IPS-18a (cell line): ENCODE measurements around the gene ARHGEF12.
A peak's percentile ranks its signal among the peaks of the same experiment; 100 is the strongest.

Experiments
- H3K27ac ChIP-seq: one replicate; pipeline ENCODE4 v1.5.1; 2013; ENCODE audit warnings: low read length
- H3K27me3 ChIP-seq: one replicate; pipeline ENCODE4 v1.6.1; 2013; ENCODE audit warnings: mild to moderate bottlenecking, low read length; ENCODE audit not compliant: control insufficient read depth, insufficient read depth
- H3K36me3 ChIP-seq: one replicate; pipeline ENCODE4 v1.6.1; 2013; ENCODE audit warnings: low read depth, low read length; ENCODE audit not compliant: control insufficient read depth
- H3K4me1 ChIP-seq: one replicate; pipeline ENCODE4 v1.6.1; 2013; ENCODE audit warnings: low read depth, low read length; ENCODE audit not compliant: control insufficient read depth
- H3K4me3 ChIP-seq: one replicate; pipeline ENCODE4 v1.5.1; 2013; ENCODE audit warnings: low read length
- H3K9ac ChIP-seq: one replicate; pipeline ENCODE4 v1.6.1; 2013; ENCODE audit warnings: mild to moderate bottlenecking, low read length, moderate library complexity
- H3K9me3 ChIP-seq: one replicate; pipeline ENCODE4 v1.6.1; 2013; ENCODE audit warnings: low read depth, low read length; ENCODE audit not compliant: control insufficient read depth

Gene ARHGEF12

GRCh38 chr11:120326228-120326627 lies 10.0 kb upstream of the ARHGEF12 start:
- H3K36me3 ChIP-seq: peaks cover 9% of the 10 kb centered on the region
- H3K9ac ChIP-seq: peak overlapping the region; percentile 49
- H3K27me3 ChIP-seq: peaks cover 18% of the 10 kb centered on the region
- H3K9me3 ChIP-seq: no peaks in the 10 kb centered on the region
- H3K4me1 ChIP-seq: peaks cover 7% of the 10 kb centered on the region
- H3K4me3 ChIP-seq: peak overlapping the region; percentile 63
- H3K27ac ChIP-seq: no peak overlapping the region

DNA sequence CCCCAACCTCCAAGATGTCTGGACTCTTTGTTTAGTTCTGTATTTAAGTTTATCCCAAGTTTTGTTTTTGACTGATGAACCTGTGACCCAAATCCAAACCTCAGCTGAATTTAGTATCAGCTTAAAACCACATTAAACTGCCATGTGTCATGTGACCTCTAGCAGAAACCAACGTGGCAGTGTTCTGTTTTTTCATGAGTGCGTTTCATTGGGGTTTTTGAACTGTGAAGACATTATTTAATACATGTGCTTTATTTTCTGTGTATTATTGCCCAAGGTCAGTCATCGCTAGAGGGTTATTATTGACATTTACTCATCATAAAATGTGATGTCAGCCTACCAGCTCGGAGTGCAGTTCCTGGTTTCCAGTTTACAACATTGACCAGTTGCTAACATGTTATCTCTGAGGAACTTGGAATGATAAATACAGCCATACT lies 9.3 kb upstream of the ARHGEF12 start:
- Histone ChIP-seq H3K4me3 (no peak overlapping the region), H3K27me3 (peaks cover 18% of the 10 kb centered on the region), H3K4me1 (peaks cover 7% of the 10 kb centered on the region), H3K36me3 (peaks cover 9% of the 10 kb centered on the region), H3K9me3 (no peaks in the 10 kb centered on the region), H3K9ac (no peak overlapping the region), H3K27ac (no peak overlapping the region)

GRCh38 chr11:120327311-120327710 lies 8.9 kb upstream of the ARHGEF12 start:
- H3K9ac ChIP-seq: no peak overlapping the region
- H3K36me3 ChIP-seq: peaks cover 9% of the 10 kb centered on the region
- peaks cover 18% of the 10 kb centered on the region for H3K27me3 ChIP-seq
- no peaks in the 10 kb centered on the region for H3K9me3 ChIP-seq
- H3K4me1 ChIP-seq: peaks cover 7% of the 10 kb centered on the region
- H3K4me3 ChIP-seq: no peak overlapping the region
- no peak overlapping the region for H3K27ac ChIP-seq

DNA sequence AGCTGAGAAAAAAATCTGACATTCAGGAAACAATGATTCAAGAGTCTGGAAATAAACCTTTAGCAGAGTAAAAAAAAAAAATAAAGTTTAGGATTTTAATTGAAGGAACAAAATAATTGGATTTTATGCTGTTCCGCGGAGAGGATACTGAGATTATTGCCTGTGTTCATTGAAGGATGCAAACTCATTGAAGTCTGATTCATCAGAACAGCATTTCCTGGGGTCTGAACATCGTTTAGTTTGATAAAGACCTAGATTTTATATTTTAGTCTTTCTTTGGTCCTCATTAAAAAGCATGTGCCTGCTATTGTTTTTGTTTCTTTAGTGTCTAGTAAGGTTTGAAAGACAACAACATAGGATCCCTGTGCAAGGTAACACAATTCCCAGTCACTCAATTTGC lies 6.7 kb upstream of the ARHGEF12 start:
- H3K27ac ChIP-seq: no peak overlapping the region
- H3K27me3 ChIP-seq: peaks cover 10% of the 10 kb centered on the region
- H3K4me1 ChIP-seq: peaks cover 7% of the 10 kb centered on the region
- no peak overlapping the region for H3K4me3 ChIP-seq
- H3K9me3 ChIP-seq: no peaks in the 10 kb centered on the region
- H3K36me3 ChIP-seq: peaks cover 9% of the 10 kb centered on the region
- H3K9ac ChIP-seq: no peak overlapping the region

- Histone ChIP-seq H3K9ac (no peak overlapping the region), H3K36me3 (peaks cover 9% of the 10 kb centered on the region), H3K9me3 (no peaks in the 10 kb centered on the region), H3K4me3 (no peak overlapping the region), H3K27me3 (peaks cover 9% of the 10 kb centered on the region), H3K27ac (no peak overlapping the region), H3K4me1 (peaks cover 9% of the 10 kb centered on the region)
Observed at GRCh38 chr11:120330045-120330444, 6.2 kb upstream of the ARHGEF12 start.

- peaks cover 6% of the 10 kb centered on the region for H3K4me1 ChIP-seq
- H3K27ac ChIP-seq: no peak overlapping the region
- peaks cover 9% of the 10 kb centered on the region for H3K36me3 ChIP-seq
- H3K9me3 ChIP-seq: no peaks in the 10 kb centered on the region
- no peak overlapping the region for H3K9ac ChIP-seq
- no peak overlapping the region for H3K4me3 ChIP-seq
- H3K27me3 ChIP-seq: peaks cover 3% of the 10 kb centered on the region
Observed at GRCh38 chr11:120331301-120331996, 4.8 kb upstream of the ARHGEF12 start.

DNA sequence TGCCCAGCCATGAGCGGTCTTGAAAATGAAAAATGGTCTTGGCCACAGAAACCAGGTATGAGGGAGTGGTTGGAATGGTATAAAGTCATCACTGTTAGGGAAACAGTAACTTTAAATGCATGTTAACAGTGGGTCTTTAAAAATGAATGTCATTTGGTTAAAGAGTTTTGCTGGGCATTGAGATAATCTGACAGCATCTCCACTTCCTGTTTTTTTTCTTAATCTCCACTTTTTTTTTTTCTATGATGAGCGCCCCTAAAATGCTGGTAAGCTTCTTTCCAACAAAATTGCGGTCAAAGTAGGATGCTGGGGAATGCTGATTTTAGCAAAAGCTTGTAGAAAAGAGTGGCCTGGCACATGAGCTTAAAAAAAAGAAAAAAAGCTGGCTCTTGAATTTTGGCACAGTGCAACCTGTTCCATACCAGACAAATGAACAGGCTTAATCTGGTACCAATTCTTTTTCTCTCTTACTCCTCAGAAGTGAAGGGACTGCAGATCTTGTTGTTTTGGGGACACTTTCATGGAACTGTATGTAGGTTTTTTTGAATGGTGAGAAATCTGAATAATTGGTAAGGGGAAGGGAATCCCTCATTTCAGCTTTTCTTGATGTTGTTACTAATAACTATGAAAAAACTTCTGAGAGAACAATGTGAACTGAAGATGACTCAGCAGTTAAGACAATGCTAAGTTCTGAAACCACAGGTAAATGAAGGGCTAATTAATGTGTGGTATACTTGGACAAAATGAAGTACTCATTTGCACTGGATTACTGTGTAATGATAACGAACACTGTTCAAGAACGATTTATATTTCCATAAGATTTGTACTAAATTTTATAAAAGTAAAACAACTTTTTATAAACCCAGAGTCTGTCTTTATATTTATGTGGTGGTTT lies 3.1 kb upstream of the ARHGEF12 start:
- Histone ChIP-seq H3K9me3 (no peaks in the 10 kb centered on the region), H3K4me3 (no peak overlapping the region), H3K27me3 (no peaks in the 10 kb centered on the region), H3K36me3 (peaks cover 9% of the 10 kb centered on the region), H3K4me1 (peaks cover 11% of the 10 kb centered on the region), H3K27ac (no peak overlapping the region), H3K9ac (no peak overlapping the region)

- no peak overlapping the region for H3K27ac ChIP-seq
- H3K9me3 ChIP-seq: no peaks in the 10 kb centered on the region
- H3K9ac ChIP-seq: no peak overlapping the region
- H3K27me3 ChIP-seq: no peaks in the 10 kb centered on the region
- peaks cover 18% of the 10 kb centered on the region for H3K4me1 ChIP-seq
- no peak overlapping the region for H3K4me3 ChIP-seq
- H3K36me3 ChIP-seq: peaks cover 9% of the 10 kb centered on the region
Observed at GRCh38 chr11:120333801-120334200, 2.4 kb upstream of the ARHGEF12 start.

DNA sequence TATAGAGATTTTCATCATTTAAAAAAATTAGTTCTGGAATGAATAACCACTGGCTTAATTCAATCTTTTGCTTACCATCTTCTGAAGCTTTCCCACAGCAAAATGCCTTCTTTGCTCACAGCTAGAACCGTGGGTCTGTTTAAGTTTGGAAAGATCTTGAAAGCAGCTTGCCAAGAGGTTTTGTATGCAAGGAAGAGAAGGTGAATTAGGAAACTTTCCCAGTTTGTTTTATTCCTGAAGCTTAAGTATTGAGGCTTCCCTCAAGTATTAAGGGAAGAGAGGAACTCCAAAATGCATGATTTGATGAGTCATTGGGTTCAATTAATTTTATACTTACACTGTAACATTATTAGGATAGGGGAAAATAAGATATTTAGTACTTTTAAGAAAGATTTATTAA lies 1.9 kb upstream of the ARHGEF12 start:
- H3K4me1 ChIP-seq: peaks cover 20% of the 10 kb centered on the region
- peaks cover 9% of the 10 kb centered on the region for H3K36me3 ChIP-seq
- no peaks in the 10 kb centered on the region for H3K27me3 ChIP-seq
- no peak overlapping the region for H3K9ac ChIP-seq
- no peak overlapping the region for H3K4me3 ChIP-seq
- H3K9me3 ChIP-seq: no peaks in the 10 kb centered on the region
- H3K27ac ChIP-seq: no peak overlapping the region

GRCh38 chr11:120334894-120335462 lies 1.2 kb upstream of the ARHGEF12 start:
- Histone ChIP-seq H3K9ac (peak overlapping the region; percentile 70), H3K4me3 (peak overlapping the region; percentile 99), H3K36me3 (peaks cover 6% of the 10 kb centered on the region), H3K27me3 (no peaks in the 10 kb centered on the region), H3K9me3 (no peaks in the 10 kb centered on the region), H3K4me1 (peaks cover 24% of the 10 kb centered on the region), H3K27ac (no peak overlapping the region)

GRCh38 chr11:120335556-120335907 lies 681 bp upstream of the ARHGEF12 start:
- H3K9ac ChIP-seq: peak overlapping the region; percentile 70
- no peaks in the 10 kb centered on the region for H3K9me3 ChIP-seq
- H3K27me3 ChIP-seq: no peaks in the 10 kb centered on the region
- H3K4me3 ChIP-seq: peak overlapping the region; percentile 99
- peaks cover 24% of the 10 kb centered on the region for H3K4me1 ChIP-seq
- H3K36me3 ChIP-seq: peaks cover under 1% of the 10 kb centered on the region
- H3K27ac ChIP-seq: no peak overlapping the region
